Stimulated activated naive CD8-positive, alpha-beta T cell treated with anti-CD3 and anti-CD28 coated beads, Interleukin-15, Interleukin-2, amounts not matched to agents 100 U/mL and 50 U/mL, for 24 hours (primary cell): ENCODE measurements around the gene PARP8.

Experiments
- ATAC-seq: fragments of 150-1000 bp; cut with Tn5 transposase; one replicate; pipeline ENCODE4 v1.10.0; 2021
- DNase-seq: peaks from one replicate; pipeline ENCODE4 v3.0.0; 2021

The PARP8 gene

GRCh38 chr5:50853151-50853550 is 186.7 kb downstream of the PARP8 start:
- ATAC-seq, result no peak

GRCh38 chr5:50854082-50854481 is 187.6 kb downstream of the PARP8 start:
- ATAC-seq, result no peak
- DNase-seq, result no peak

More at GRCh38 chr5:50853151-50853550, 186.7 kb downstream of the PARP8 start:
- DNase-seq, result no peak

GRCh38 chr5:50855001-50855400 is 188.6 kb downstream of the PARP8 start:
- DNase-seq (no peak), ATAC-seq (no peak)

- ATAC-seq, result no peak
Measured at GRCh38 chr5:50856401-50857119, 190.1 kb downstream of the PARP8 start.

GRCh38 chr5:50863534-50864170 is 197.2 kb downstream of the PARP8 start:
- no peak for DNase-seq
- ATAC-seq, result no peak

More at GRCh38 chr5:50856401-50857119, 190.1 kb downstream of the PARP8 start:
- DNase-seq, result no peak

- DNase-seq (no peak), ATAC-seq (no peak)
Measured at GRCh38 chr5:50864466-50864865, 198.0 kb downstream of the PARP8 start.

- DNase-seq (no peak), ATAC-seq (no peak)
Measured at GRCh38 chr5:50866415-50866814, 200.0 kb downstream of the PARP8 start.

GRCh38 chr5:50867140-50867539 is 200.7 kb downstream of the PARP8 start:
- DNase-seq (no peak), ATAC-seq (no peak)

- no peak for ATAC-seq
- no peak for DNase-seq
Measured at GRCh38 chr5:50873595-50874277, 207.3 kb downstream of the PARP8 start.

- ATAC-seq (no peak), DNase-seq (no peak)
Measured at GRCh38 chr5:50874306-50875001, 208.0 kb downstream of the PARP8 start.

GRCh38 chr5:50875002-50875344 is 208.5 kb downstream of the PARP8 start:
- no peak for ATAC-seq

GRCh38 chr5:50878470-50878869 is 212.0 kb downstream of the PARP8 start:
- DNase-seq (no peak), ATAC-seq (no peak)

More at GRCh38 chr5:50875002-50875344, 208.5 kb downstream of the PARP8 start:
- no peak for DNase-seq

GRCh38 chr5:50881407-50881806 is 215.0 kb downstream of the PARP8 start:
- ATAC-seq (no peak), DNase-seq (no peak)

- DNase-seq (no peak), ATAC-seq (no peak)
Measured at GRCh38 chr5:50886657-50887345, 220.4 kb downstream of the PARP8 start.

GRCh38 chr5:50887889-50888633 is 221.6 kb downstream of the PARP8 start:
- ATAC-seq (no peak), DNase-seq (no peak)

- DNase-seq, result no peak
- no peak for ATAC-seq
Measured at GRCh38 chr5:50888751-50889150, 222.3 kb downstream of the PARP8 start.

- DNase-seq (no peak), ATAC-seq (no peak)
Measured at GRCh38 chr5:50889790-50890189, 223.4 kb downstream of the PARP8 start.
